ENCODE measurements around the gene FCAR. TPM values are rescaled to one million over a fixed set of nuclear protein-coding genes. Genes with fewer than 3 reads are reported as not detected.

FCAR gene
- total RNA-seq, 1 donor from 2014 or later = not detected

DNA sequence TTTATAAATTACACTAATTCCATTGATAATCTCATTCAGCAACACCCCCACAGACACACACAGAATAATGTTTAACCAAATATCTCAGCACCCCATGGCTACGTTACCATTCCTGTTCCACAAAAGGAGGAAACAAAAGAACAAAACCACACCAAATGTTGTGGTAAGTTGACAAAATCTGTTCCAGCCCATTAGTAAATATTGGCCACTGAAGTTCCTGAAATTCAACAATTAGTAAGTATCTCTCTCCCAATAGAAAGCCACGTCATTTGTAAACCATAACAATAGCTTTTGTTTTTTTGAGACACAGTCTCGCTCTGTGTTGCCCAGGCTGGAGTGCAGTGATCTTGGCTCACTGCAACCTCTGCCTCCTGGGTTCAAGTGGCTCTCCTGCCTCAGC, 2.3 kb upstream of the FCAR start:
- no peak for DNase-seq (ENCODE audit: low read depth)
- TF ChIP-seq, protein P1, sequence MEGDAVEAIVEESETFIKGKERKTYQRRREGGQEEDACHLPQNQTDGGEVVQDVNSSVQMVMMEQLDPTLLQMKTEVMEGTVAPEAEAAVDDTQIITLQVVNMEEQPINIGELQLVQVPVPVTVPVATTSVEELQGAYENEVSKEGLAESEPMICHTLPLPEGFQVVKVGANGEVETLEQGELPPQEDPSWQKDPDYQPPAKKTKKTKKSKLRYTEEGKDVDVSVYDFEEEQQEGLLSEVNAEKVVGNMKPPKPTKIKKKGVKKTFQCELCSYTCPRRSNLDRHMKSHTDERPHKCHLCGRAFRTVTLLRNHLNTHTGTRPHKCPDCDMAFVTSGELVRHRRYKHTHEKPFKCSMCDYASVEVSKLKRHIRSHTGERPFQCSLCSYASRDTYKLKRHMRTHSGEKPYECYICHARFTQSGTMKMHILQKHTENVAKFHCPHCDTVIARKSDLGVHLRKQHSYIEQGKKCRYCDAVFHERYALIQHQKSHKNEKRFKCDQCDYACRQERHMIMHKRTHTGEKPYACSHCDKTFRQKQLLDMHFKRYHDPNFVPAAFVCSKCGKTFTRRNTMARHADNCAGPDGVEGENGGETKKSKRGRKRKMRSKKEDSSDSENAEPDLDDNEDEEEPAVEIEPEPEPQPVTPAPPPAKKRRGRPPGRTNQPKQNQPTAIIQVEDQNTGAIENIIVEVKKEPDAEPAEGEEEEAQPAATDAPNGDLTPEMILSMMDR (conservative IDR thresholded peaks at IDR 0.05; ENCODE audit: low read depth, low read length) = no peak

DNA sequence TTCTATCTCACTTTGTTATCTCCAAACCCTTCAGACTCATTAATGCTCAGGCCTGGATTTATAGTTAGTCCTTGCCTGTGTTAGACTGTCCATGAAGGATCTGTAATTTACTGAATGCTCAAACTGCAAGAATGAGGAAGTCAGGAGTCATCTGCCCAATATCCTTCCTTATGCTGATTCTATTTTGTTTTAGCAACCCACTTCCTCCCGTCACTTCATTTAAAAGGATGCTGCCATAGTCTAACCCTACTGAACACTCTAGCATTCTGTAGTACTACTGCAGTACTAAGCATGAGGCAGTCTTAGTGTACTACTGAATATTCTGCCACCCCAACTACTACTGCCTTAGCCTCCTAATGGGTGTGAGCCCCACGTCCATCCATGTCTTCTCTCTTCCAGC, 1.5 kb downstream of the FCAR start:
- TF ChIP-seq, protein P1 (conservative IDR thresholded peaks at IDR 0.05; ENCODE audit: low read depth, low read length) = no peak
- H3K4me3 ChIP-seq (ENCODE audit: low read depth, low read length) = no peak overlapping the region
- no peak for DNase-seq (ENCODE audit: low read depth)

More for the DNA sequence above, 2.3 kb upstream of the FCAR start:
- no peak overlapping the region for H3K4me3 ChIP-seq (ENCODE audit: low read depth, low read length)

DNA sequence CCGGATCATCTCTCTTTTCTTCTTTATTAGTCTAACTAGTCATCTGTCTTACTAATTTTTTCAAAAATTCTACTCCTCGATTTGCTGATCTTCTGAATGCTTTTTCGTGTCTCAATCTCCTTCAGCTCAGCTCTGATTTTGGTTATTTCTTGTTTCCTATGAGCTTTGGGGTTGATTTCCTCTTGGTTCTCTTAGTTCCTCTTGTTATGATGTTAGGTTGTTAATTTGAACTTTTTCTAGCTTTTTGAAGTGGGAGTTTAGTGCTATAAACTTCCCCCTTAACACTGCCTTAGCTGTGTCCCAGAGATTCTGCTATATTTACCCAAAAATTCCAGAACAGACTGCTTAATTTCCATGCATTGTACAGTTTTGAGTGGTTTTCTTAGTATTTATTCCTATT, 3.4 kb downstream of the FCAR start:
- no peak overlapping the region for H3K4me3 ChIP-seq (ENCODE audit: low read depth, low read length)
- TF ChIP-seq, protein P1 (conservative IDR thresholded peaks at IDR 0.05; ENCODE audit: low read depth, low read length) = no peak
- no peak for DNase-seq (ENCODE audit: low read depth)

DNA sequence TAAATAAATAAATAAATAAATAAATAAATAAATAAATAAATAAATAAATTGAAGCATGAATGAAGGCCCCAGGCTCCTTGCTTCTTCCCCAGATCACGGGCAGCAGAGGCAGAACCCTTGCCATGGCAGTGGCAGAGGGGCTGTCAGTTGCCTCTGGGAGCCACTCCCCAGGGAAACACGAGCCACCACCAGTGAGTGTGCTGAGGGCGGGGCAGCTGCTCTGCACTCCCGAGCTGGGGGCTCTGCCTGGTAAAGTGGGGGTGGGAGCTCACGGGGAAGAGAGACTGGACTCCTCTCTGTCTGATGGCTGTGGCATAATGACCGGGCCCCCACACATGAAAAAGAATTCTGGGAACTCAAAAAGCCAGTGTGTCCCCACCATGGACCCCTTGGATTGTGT, 7.8 kb downstream of the FCAR start:
- no peak overlapping the region for H3K4me3 ChIP-seq (ENCODE audit: low read depth, low read length)
- no peak for DNase-seq (ENCODE audit: low read depth)
- TF ChIP-seq, protein P1 (conservative IDR thresholded peaks at IDR 0.05; ENCODE audit: low read depth, low read length) = no peak

DNA sequence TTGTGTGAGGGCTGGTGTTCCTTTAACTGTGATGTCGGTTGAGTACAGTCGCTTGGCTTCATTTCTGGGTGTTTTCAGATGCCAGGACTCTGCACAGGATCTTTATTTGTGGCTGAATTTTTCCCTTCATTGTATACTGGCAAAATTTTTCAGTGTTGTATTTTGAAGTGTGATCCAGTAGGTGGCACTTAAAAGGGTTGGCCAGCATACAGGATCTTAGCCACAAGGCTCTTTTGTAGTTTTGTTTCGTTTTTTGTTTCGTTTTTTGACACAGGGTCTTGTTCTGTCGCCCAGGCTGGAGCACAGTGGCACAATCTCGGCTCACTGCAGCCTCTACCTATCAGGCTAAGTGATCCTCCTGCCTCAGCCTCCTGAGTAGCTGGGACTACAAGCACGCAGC, 8.7 kb downstream of the FCAR start:
- DNase-seq (ENCODE audit: low read depth) = no peak
- no peak overlapping the region for H3K4me3 ChIP-seq (ENCODE audit: low read depth, low read length)
- TF ChIP-seq, protein P1 (conservative IDR thresholded peaks at IDR 0.05; ENCODE audit: low read depth, low read length) = no peak

DNA sequence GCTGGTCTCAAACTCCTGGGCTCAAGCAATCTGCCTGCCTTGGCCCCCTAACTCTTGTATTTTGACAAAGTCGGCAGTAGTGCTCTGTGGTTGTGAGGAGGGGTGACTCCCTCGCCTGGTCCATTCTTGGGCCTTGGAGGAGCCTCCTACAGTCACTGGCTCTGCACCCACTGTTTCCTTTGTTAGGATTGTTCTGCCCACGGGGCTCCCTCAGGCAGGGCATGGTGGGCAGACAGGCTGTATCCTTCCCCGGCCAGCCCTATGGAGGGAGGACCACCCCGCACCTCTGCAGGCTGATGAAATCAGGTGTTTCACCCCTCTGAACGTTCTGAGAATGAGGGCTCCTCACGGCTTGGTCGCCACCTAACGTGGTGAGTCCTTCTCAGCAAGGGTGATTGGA, 9.2 kb downstream of the FCAR start:
- DNase-seq (ENCODE audit: low read depth) = no peak
- TF ChIP-seq, protein P1 (conservative IDR thresholded peaks at IDR 0.05; ENCODE audit: low read depth, low read length) = no peak
- H3K4me3 ChIP-seq (ENCODE audit: low read depth, low read length) = no peak overlapping the region

DNA sequence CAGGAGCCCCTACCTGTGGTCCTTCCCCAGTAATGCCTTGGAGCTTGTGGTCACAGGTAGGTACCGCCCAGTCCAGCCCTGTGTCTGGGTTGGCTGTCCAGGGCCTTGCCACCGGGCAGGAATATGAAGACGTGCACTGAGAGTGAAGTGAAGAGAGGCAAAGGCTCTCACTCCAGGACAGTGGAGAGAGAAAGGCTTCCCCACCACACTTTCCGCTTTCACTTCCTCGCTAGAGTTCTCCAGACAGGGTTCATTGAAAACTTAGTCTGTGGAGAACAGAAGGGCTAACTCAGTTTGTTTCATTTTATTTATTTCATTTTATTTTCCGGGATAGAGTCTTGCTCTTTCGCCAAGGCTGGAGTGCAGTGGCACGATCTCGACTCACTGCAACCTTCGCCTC, 14.2 kb downstream of the FCAR start:
- DNase-seq (ENCODE audit: low read depth) = no peak
- TF ChIP-seq, protein P1 (conservative IDR thresholded peaks at IDR 0.05; ENCODE audit: low read depth, low read length) = no peak
- no peak overlapping the region for H3K4me3 ChIP-seq (ENCODE audit: low read depth, low read length)

All from epithelial cell of proximal tubule (primary cell).